Measurements from ENCODE around the gene CALB2. TPM values are rescaled to one million over a fixed set of nuclear protein-coding genes. Genes with fewer than 3 reads are reported as not detected.

The CALB2 gene
- total and polyA plus RNA-seq, 2 of the 4 experiments (the other 2 are of a cell fraction): 0.18 to 0.32 TPM

GRCh38 chr16:71414038-71414437, 55.5 kb downstream of the CALB2 start:
- Histone ChIP-seq H2AK5ac (ENCODE audit: low read depth, low read length) (no peak overlapping the region), H2BK15ac (ENCODE audit: low read depth, low read length) (no peak overlapping the region), H3K4ac (ENCODE audit: low read depth, low read length) (no peak overlapping the region), H2BK20ac (ENCODE audit: low read depth, low read length) (no peak overlapping the region), H3K4me1 (ENCODE audit: control insufficient read depth, insufficient read depth, low read length) (no peaks in the 10 kb centered on the region), H3K9ac (ENCODE audit: low read depth, low read length) (no peak overlapping the region), H2AK9ac (replicated peaks; ENCODE audit: low read depth, low read length, poor library complexity) (no peak overlapping the region), H3K4me3 (ENCODE audit: insufficient read depth, low read depth, low read length) (no peak overlapping the region), H4K5ac (ENCODE audit: low read depth, low read length) (no peak overlapping the region), H3K27me3 (ENCODE audit: control insufficient read depth, insufficient read depth, low read length) (peaks cover 6% of the 10 kb centered on the region), H3K9me3 (ENCODE audit: control insufficient read depth, insufficient read depth, low read length) (no peaks in the 10 kb centered on the region), H3K79me1 (ENCODE audit: low read depth in 1 of 2, low read length in 2 of 2) (no peaks in the 10 kb centered on the region), H3K27ac (ENCODE audit: insufficient read depth, low read length) (no peak overlapping the region), H3K14ac (replicated peaks; ENCODE audit: low read depth, low read length) (no peak overlapping the region), H2BK5ac (ENCODE audit: low read depth, low read length, poor library complexity, severe bottlenecking) (no peak overlapping the region), H4K8ac (ENCODE audit: low read depth in 2 of 2, low read length in 2 of 2) (no peak overlapping the region), H3K9me1 (ENCODE audit: insufficient read depth, low read length) (no peaks in the 10 kb centered on the region), H3K18ac (ENCODE audit: low read depth, low read length) (no peak overlapping the region), H3K36me3 (ENCODE audit: control insufficient read depth, insufficient read depth, low read length) (no peaks in the 10 kb centered on the region), H3K56ac (ENCODE audit: extremely low read depth, insufficient read depth, low read length) (no peak overlapping the region), H2AFZ (replicated peaks; ENCODE audit: low read length, poor library complexity) (no peak overlapping the region), H3K4me2 (ENCODE audit: low read depth, low read length) (no peak overlapping the region), H4K91ac (ENCODE audit: insufficient read depth, low read depth, low read length) (no peak overlapping the region), H4K20me1 (ENCODE audit: insufficient read depth, low read length) (no peaks in the 10 kb centered on the region), H2BK120ac (ENCODE audit: low read depth, low read length) (no peak overlapping the region), H3K23ac (ENCODE audit: low read depth, low read length) (no peak overlapping the region)
- no peak for TF ChIP-seq MAZ (IDR thresholded peaks at IDR 0.05; ENCODE audit: borderline replicate concordance, low read depth, low read length)
- no peak for TF ChIP-seq POLR2A (IDR thresholded peaks at IDR 0.05; ENCODE audit: low read depth, low read length)
- no peak for TF ChIP-seq NFE2L2 (IDR thresholded peaks at IDR 0.05; ENCODE audit: low read depth, low read length)
- TF ChIP-seq FOS (IDR thresholded peaks at IDR 0.05; ENCODE audit: low read depth, low read length): no peak
- no peak for TF ChIP-seq CEBPB (IDR thresholded peaks at IDR 0.05; ENCODE audit: low read depth, low read length)
- no peak for TF ChIP-seq BHLHE40 (IDR thresholded peaks at IDR 0.05; ENCODE audit: low read depth, low read length)
- TF ChIP-seq, protein P1, sequence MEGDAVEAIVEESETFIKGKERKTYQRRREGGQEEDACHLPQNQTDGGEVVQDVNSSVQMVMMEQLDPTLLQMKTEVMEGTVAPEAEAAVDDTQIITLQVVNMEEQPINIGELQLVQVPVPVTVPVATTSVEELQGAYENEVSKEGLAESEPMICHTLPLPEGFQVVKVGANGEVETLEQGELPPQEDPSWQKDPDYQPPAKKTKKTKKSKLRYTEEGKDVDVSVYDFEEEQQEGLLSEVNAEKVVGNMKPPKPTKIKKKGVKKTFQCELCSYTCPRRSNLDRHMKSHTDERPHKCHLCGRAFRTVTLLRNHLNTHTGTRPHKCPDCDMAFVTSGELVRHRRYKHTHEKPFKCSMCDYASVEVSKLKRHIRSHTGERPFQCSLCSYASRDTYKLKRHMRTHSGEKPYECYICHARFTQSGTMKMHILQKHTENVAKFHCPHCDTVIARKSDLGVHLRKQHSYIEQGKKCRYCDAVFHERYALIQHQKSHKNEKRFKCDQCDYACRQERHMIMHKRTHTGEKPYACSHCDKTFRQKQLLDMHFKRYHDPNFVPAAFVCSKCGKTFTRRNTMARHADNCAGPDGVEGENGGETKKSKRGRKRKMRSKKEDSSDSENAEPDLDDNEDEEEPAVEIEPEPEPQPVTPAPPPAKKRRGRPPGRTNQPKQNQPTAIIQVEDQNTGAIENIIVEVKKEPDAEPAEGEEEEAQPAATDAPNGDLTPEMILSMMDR (conservative IDR thresholded peaks at IDR 0.05; ENCODE audit: low read depth, low read length): no peak
- TF ChIP-seq RFX5 (IDR thresholded peaks at IDR 0.05; ENCODE audit: low read depth, low read length): no peak
- TF ChIP-seq RCOR1 (IDR thresholded peaks at IDR 0.05; ENCODE audit: insufficient replicate concordance, low read length): no peak
- TF ChIP-seq USF2 (IDR thresholded peaks at IDR 0.05; ENCODE audit: low read depth, low read length): no peak
- TF ChIP-seq RAD21 (IDR thresholded peaks at IDR 0.05; ENCODE audit: low read length): no peak
- no peak for TF ChIP-seq MXI1 (IDR thresholded peaks at IDR 0.05; ENCODE audit: borderline replicate concordance, low read depth, low read length)
- TF ChIP-seq MAFK (IDR thresholded peaks at IDR 0.05; ENCODE audit: low read depth, low read length): no peak
- TF ChIP-seq, protein P2, sequence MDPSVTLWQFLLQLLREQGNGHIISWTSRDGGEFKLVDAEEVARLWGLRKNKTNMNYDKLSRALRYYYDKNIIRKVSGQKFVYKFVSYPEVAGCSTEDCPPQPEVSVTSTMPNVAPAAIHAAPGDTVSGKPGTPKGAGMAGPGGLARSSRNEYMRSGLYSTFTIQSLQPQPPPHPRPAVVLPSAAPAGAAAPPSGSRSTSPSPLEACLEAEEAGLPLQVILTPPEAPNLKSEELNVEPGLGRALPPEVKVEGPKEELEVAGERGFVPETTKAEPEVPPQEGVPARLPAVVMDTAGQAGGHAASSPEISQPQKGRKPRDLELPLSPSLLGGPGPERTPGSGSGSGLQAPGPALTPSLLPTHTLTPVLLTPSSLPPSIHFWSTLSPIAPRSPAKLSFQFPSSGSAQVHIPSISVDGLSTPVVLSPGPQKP (IDR thresholded peaks at IDR 0.05; ENCODE audit: borderline replicate concordance, low read depth, low read length): no peak
- no peak for TF ChIP-seq SMC3 (IDR thresholded peaks at IDR 0.05; ENCODE audit: low read depth, low read length)
- no peak for TF ChIP-seq CHD1 (IDR thresholded peaks at IDR 0.05; ENCODE audit: low read depth, low read length)
- BruUV-seq (replicated peaks): no TSS peak
- in situ Hi-C loops (cut with MboI; ENCODE audit: low sequenced_read_pairs) (loop anchor here (5.0 kb wide), 1 partner anchor 88 kb away; no protein-coding TSS in a partner anchor), intact Hi-C loops (cut with micrococcal nuclease) (no loop called here), dilution Hi-C loops (cut with HindIII; ENCODE audit: low sequenced_read_pairs, unreplicated experiment) (no loop called here)
- POLR2A ChIA-PET (ENCODE audit: unreplicated experiment): no interaction called here
- WGBS, 2 experiments (ENCODE audit: extremely low coverage in 2 of 2, insufficient read length in 1 of 2): 94% methylated on average over 2 of the region's 5 CpGs; no CpG with 5 or more reads in 1 of the 2 experiments
- ATAC-seq (ENCODE audit: low read depth) (no peak), DNase-seq (no peak)
- CTCF ChIA-PET: interaction anchor here (0.6 to 4.2 kb wide), 2 partner anchors 54 to 87 kb away, joined by 3 to 40 read pairs; no protein-coding TSS in a partner anchor
